WTC11 (cell line): ENCODE results near the gene MRPL23. TPM values are rescaled to one million over a fixed set of nuclear protein-coding genes. Genes with fewer than 3 reads are reported as not detected.

Experiments
- ATAC-seq: fragments of 200-7000 bp; cut with Tn5 transposase; 2 replicates; pipeline ENCODE4 v1.10.0; 2021; ENCODE audit warnings: mild to moderate bottlenecking, moderate library complexity
- CTCF ChIA-PET: fragments of 300-600 bp; sonication (Branson Sonifier 250); formaldehyde crosslinking; loops from one replicate; lab custom pipeline; 2021; ENCODE audit warnings: antibody characterized with exemption; lab: Charles Lee
- POLR2A ChIA-PET: fragments of 350-600 bp; sonication (Branson Sonifier 250); formaldehyde crosslinking; loops from one replicate; lab custom pipeline; 2021; ENCODE audit warnings: antibody characterized with exemption; lab: Charles Lee
- DNase-seq: peaks from one replicate; pipeline ENCODE4 v3.0.0; 2021; ENCODE audit warnings: low spot score
- H3K27ac Mint-ChIP-seq: 2 replicates; pipeline ENCODE4 v1.8.0; 2021; ENCODE audit warnings: mixed read lengths
- H3K27me3 Mint-ChIP-seq: 2 replicates; pipeline ENCODE4 v1.8.0; 2021; ENCODE audit warnings: low read depth, mild to moderate bottlenecking, moderate library complexity, mixed read lengths
- H3K36me3 Mint-ChIP-seq: 2 replicates; pipeline ENCODE4 v1.8.0; 2021; ENCODE audit warnings: mixed read lengths
- H3K4me1 Mint-ChIP-seq: 2 replicates; pipeline ENCODE4 v1.8.0; 2022; ENCODE audit warnings: mixed read lengths
- H3K4me3 Mint-ChIP-seq: 2 replicates; pipeline ENCODE4 v1.8.0; 2021; ENCODE audit warnings: mild to moderate bottlenecking, moderate library complexity, mixed read lengths
- H3K9me3 Mint-ChIP-seq: 2 replicates; pipeline ENCODE4 v1.8.0; 2021; ENCODE audit warnings: mixed read lengths
- CREM ChIP-seq: sonication (generic); formaldehyde crosslinking; IDR thresholded peaks from 2 replicates; pipeline ENCODE4 v1.8.1; 2022; ENCODE audit warnings: mild to moderate bottlenecking, missing genetic modification reagents, moderate library complexity
- ETV6 ChIP-seq: sonication (generic); formaldehyde crosslinking; IDR thresholded peaks from 2 replicates; pipeline ENCODE4 v1.8.1; 2022; ENCODE audit warnings: mild to moderate bottlenecking, missing genetic modification reagents
- IRF2 ChIP-seq: sonication (generic); formaldehyde crosslinking; IDR thresholded peaks from 2 replicates; pipeline ENCODE4 v1.8.0; 2022; ENCODE audit warnings: low read depth, missing genetic modification reagents, borderline replicate concordance
- JAZF1 ChIP-seq: fragments of 250-450 bp; sonication (Bioruptor Pico); IDR thresholded peaks from 2 replicates; pipeline ENCODE4 v1.9.0; 2021; ENCODE audit warnings: moderate library complexity, mild to moderate bottlenecking, inconsistent platforms
- KAT7 ChIP-seq: sonication (generic); formaldehyde crosslinking; IDR thresholded peaks from 2 replicates; pipeline ENCODE4 v1.8.1; 2023; ENCODE audit warnings: missing genetic modification reagents, mild to moderate bottlenecking, borderline replicate concordance
- NR2C2 ChIP-seq: sonication (generic); formaldehyde crosslinking; IDR thresholded peaks from 2 replicates; pipeline ENCODE4 v1.8.0; 2022; ENCODE audit warnings: mild to moderate bottlenecking, missing genetic modification reagents
- SMAD3 ChIP-seq: sonication (generic); formaldehyde crosslinking; IDR thresholded peaks from 2 replicates; pipeline ENCODE4 v1.8.0; 2022; ENCODE audit warnings: missing genetic modification reagents, mild to moderate bottlenecking, borderline replicate concordance
- ZNF423 ChIP-seq: fragments of 250-450 bp; sonication (Bioruptor Pico); IDR thresholded peaks from 2 replicates; pipeline ENCODE4 v2.1.2; 2022; ENCODE audit warnings: mild to moderate bottlenecking, moderate library complexity
- total RNA-seq: library from RNA; stranded (reverse); gene quantifications from 3 replicates; pipeline ENCODE4 v1.2.3, GENCODE V29; 2021
- TF ChIP-seq, protein P1 (sequence below): sonication (generic); formaldehyde crosslinking; IDR thresholded peaks from 2 replicates; pipeline ENCODE4 v1.8.0; 2023; ENCODE audit warnings: mild to moderate bottlenecking, missing genetic modification reagents
- TF ChIP-seq, protein P2 (sequence below): sonication (generic); formaldehyde crosslinking; conservative IDR thresholded peaks from 2 replicates; pipeline ENCODE4 v1.8.1; 2023; ENCODE audit warnings: mild to moderate bottlenecking, low read depth, missing genetic modification reagents, moderate library complexity
- TF ChIP-seq, protein P3 (sequence below): sonication (generic); formaldehyde crosslinking; IDR thresholded peaks from 2 replicates; pipeline ENCODE4 v1.8.0; 2023; ENCODE audit warnings: missing genetic modification reagents, mild to moderate bottlenecking, borderline replicate concordance
- TF ChIP-seq, protein P4 (sequence below): sonication (generic); formaldehyde crosslinking; IDR thresholded peaks from 2 replicates; pipeline ENCODE4 v1.8.1; 2023; ENCODE audit warnings: mild to moderate bottlenecking, moderate library complexity, missing genetic modification reagents

MRPL23 gene
- total RNA-seq, 1 experiment from 2014 or later = 73.0 TPM

DNA sequence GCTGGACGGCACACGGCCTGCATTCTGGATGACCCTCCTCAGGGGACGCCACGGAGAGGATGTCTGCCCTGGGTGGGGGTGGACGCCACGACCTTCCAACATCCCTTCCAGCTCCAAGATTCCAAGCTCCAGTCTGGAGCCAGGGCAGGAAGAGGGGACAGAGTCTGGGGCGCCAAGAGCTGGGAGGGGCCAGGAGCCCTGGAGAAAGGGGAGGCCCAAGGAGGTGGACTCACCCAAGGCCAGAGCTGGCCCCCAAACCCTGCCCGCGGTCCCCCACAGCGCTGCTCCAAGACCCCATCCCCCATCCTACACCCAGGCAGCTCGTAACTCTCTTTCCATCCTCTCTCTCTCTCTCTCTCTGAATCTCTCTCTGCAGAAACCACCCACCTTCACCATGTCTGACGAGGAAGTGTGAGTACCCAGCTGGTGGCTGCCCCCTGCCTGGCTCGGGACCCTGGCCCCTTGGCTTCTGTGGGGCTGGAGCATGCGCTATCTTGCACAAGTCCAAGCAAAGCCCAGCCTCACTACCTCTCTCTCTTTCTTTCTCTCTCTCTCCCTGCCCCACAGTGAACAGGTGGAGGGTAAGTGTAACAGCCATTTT is 24.6 kb upstream of the MRPL23 start:
- ChIA-PET CTCF (interaction anchor here (0.6 to 2.6 kb wide), 8 partner anchors 9 to 283 kb away, joined by 3 to 27 read pairs (median 10); no protein-coding TSS in a partner anchor), POLR2A (no interaction called here)
- Mint-ChIP-seq H3K36me3 (no peaks in the 10 kb centered on the region), H3K27me3 (no peaks in the 10 kb centered on the region; the same call in 1 of the 2 replicates), H3K4me1 (no peaks in the 10 kb centered on the region), H3K4me3 (no peak overlapping the region), H3K9me3 (no peaks in the 10 kb centered on the region), H3K27ac (peak overlapping the region; percentile 79; the same call in 1 of the 2 replicates)
- DNase-seq (no peak), ATAC-seq (no peak)
- TF ChIP-seq, protein P1, sequence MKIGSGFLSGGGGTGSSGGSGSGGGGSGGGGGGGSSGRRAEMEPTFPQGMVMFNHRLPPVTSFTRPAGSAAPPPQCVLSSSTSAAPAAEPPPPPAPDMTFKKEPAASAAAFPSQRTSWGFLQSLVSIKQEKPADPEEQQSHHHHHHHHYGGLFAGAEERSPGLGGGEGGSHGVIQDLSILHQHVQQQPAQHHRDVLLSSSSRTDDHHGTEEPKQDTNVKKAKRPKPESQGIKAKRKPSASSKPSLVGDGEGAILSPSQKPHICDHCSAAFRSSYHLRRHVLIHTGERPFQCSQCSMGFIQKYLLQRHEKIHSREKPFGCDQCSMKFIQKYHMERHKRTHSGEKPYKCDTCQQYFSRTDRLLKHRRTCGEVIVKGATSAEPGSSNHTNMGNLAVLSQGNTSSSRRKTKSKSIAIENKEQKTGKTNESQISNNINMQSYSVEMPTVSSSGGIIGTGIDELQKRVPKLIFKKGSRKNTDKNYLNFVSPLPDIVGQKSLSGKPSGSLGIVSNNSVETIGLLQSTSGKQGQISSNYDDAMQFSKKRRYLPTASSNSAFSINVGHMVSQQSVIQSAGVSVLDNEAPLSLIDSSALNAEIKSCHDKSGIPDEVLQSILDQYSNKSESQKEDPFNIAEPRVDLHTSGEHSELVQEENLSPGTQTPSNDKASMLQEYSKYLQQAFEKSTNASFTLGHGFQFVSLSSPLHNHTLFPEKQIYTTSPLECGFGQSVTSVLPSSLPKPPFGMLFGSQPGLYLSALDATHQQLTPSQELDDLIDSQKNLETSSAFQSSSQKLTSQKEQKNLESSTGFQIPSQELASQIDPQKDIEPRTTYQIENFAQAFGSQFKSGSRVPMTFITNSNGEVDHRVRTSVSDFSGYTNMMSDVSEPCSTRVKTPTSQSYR (CRISPR knock-in tag) = no peak
- TF ChIP-seq NR2C2 (CRISPR knock-in tag) = no peak

DNA sequence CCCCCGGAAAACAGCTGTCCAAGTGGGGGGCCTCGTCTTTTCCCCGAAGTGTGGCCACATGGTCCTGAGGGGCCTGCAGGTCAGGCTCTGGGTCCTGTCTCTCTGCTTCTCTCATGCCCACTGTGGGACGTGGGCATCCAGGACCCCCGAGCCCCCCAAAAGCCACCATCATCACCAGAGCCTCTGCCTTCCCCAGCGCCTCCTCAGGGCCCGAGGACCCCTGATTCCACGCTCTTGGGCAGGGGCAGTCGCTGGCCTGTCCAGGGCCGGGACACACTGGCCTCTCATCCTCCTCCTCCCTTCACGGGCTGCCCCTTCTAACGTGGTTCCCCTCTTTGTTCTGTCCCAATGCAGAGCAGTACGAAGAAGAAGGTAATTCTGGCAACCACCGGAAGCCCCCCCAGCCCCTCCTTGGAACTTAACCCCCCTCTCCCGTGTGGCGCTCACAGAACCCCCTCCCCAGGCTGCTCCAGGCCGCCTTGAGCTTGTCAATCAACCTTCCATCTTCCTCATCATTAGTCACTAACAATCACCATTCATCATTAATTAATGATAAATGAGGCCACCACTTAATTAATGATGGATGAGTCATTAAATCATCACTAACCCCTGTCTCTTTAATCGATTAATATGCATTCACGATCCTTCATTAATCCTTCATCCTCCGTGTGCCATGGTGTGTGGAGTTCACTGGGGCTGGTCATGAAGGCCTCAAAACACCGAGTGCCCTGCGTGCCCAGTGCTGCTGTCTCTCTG is 23.8 kb upstream of the MRPL23 start:
- no peaks in the 10 kb centered on the region for H3K9me3 Mint-ChIP-seq
- H3K27ac Mint-ChIP-seq = no peak overlapping the region
- POLR2A ChIA-PET = no interaction called here
- ATAC-seq (no peak), DNase-seq (no peak)
- no peaks in the 10 kb centered on the region; the same call in 1 of the 2 replicates for H3K27me3 Mint-ChIP-seq
- CTCF ChIA-PET = interaction anchor here (0.6 to 2.6 kb wide), 5 partner anchors 41 to 233 kb away, joined by 3 to 27 read pairs (median 10); no protein-coding TSS in a partner anchor
- H3K4me1 Mint-ChIP-seq = no peaks in the 10 kb centered on the region
- TF ChIP-seq JAZF1 = no peak
- no peak for TF ChIP-seq CREM
- TF ChIP-seq IRF2 (CRISPR knock-in tag) = no peak
- TF ChIP-seq NR2C2 (CRISPR knock-in tag) = no peak
- H3K36me3 Mint-ChIP-seq = no peaks in the 10 kb centered on the region
- no peak overlapping the region for H3K4me3 Mint-ChIP-seq

DNA sequence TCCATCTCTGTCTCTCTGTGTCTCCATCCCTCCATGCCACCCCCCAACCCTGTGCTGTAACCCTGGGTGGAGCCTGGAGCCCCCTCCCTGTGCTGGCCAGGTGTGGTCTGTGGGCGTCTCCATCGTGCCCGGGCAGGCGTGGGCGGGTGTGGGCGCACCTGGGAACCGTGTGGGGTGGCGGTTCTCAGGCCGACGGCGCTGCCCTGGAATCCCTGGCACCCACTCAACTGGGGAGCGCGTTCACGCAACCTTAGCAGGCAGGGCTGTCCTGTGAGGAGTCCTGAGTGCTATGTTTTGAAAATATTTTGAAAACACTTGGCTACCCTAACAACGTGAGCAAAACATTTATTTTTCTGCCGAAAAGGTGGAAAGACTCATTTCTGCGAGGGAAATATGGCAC is 23.0 kb upstream of the MRPL23 start:
- H3K4me3 Mint-ChIP-seq = no peak overlapping the region
- H3K27me3 Mint-ChIP-seq = no peaks in the 10 kb centered on the region; the same call in 1 of the 2 replicates
- H3K36me3 Mint-ChIP-seq = no peaks in the 10 kb centered on the region
- ATAC-seq = no peak
- DNase-seq = no peak
- TF ChIP-seq, protein P2, sequence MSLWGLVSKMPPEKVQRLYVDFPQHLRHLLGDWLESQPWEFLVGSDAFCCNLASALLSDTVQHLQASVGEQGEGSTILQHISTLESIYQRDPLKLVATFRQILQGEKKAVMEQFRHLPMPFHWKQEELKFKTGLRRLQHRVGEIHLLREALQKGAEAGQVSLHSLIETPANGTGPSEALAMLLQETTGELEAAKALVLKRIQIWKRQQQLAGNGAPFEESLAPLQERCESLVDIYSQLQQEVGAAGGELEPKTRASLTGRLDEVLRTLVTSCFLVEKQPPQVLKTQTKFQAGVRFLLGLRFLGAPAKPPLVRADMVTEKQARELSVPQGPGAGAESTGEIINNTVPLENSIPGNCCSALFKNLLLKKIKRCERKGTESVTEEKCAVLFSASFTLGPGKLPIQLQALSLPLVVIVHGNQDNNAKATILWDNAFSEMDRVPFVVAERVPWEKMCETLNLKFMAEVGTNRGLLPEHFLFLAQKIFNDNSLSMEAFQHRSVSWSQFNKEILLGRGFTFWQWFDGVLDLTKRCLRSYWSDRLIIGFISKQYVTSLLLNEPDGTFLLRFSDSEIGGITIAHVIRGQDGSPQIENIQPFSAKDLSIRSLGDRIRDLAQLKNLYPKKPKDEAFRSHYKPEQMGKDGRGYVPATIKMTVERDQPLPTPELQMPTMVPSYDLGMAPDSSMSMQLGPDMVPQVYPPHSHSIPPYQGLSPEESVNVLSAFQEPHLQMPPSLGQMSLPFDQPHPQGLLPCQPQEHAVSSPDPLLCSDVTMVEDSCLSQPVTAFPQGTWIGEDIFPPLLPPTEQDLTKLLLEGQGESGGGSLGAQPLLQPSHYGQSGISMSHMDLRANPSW (CRISPR knock-in tag) = no peak
- TF ChIP-seq SMAD3 (CRISPR knock-in tag) (no peak), ETV6 (no peak), KAT7 (CRISPR knock-in tag) (no peak)
- ChIA-PET CTCF (interaction anchor here (0.7 kb wide), 1 partner anchor 42 kb away, joined by 3 read pairs; no protein-coding TSS in a partner anchor), POLR2A (no interaction called here)
- no peaks in the 10 kb centered on the region for H3K4me1 Mint-ChIP-seq
- H3K9me3 Mint-ChIP-seq = no peaks in the 10 kb centered on the region
- no peak overlapping the region for H3K27ac Mint-ChIP-seq

DNA sequence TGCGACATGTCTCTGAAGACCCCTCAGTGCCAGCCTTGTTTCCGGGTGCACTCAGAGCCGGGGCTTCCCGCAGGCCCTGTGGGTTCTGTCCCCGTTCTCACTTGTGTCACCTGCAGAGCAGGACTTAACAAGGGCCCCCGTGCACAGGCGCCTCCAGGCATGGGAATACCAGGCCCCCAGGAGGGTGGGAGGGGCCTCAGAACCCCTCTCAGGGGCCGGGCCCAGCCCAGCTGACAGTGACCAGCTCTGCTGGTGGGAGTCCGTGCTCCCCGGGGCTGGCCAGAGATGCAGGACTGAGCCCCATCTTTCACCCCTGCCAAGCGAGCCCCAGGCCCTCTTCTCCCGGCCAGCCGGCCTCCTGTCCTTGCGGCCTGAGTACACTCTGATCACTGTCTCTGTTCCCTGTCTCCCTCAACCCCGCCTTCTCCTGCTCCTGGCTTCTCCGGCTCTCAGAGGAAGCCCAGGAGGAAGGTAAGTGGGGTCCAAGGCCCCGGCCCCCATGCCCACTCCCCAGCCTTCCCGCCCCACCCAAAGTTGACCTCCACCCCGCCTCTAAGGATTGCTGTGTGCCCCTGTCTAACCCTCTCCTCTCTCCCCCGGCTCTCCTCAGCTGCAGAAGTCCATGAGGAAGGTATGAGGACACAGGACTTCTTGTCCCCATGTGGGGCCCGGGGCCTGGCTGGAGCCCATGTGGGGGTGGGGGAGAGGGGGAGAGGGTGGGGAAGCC is 22.3 kb upstream of the MRPL23 start:
- no peaks in the 10 kb centered on the region for H3K4me1 Mint-ChIP-seq
- no peaks in the 10 kb centered on the region for H3K36me3 Mint-ChIP-seq
- POLR2A ChIA-PET = no interaction called here
- no peak overlapping the region for H3K4me3 Mint-ChIP-seq
- H3K27me3 Mint-ChIP-seq = no peaks in the 10 kb centered on the region; the same call in 1 of the 2 replicates
- no peaks in the 10 kb centered on the region for H3K9me3 Mint-ChIP-seq
- CTCF ChIA-PET = interaction anchor here (0.6 kb wide), 1 partner anchor 48 kb away, joined by 4 read pairs; no protein-coding TSS in a partner anchor
- ATAC-seq (no peak), DNase-seq (no peak)
- H3K27ac Mint-ChIP-seq = no peak overlapping the region
- no peak for TF ChIP-seq ZNF423 (CRISPR knock-in tag)
- TF ChIP-seq, protein P3, sequence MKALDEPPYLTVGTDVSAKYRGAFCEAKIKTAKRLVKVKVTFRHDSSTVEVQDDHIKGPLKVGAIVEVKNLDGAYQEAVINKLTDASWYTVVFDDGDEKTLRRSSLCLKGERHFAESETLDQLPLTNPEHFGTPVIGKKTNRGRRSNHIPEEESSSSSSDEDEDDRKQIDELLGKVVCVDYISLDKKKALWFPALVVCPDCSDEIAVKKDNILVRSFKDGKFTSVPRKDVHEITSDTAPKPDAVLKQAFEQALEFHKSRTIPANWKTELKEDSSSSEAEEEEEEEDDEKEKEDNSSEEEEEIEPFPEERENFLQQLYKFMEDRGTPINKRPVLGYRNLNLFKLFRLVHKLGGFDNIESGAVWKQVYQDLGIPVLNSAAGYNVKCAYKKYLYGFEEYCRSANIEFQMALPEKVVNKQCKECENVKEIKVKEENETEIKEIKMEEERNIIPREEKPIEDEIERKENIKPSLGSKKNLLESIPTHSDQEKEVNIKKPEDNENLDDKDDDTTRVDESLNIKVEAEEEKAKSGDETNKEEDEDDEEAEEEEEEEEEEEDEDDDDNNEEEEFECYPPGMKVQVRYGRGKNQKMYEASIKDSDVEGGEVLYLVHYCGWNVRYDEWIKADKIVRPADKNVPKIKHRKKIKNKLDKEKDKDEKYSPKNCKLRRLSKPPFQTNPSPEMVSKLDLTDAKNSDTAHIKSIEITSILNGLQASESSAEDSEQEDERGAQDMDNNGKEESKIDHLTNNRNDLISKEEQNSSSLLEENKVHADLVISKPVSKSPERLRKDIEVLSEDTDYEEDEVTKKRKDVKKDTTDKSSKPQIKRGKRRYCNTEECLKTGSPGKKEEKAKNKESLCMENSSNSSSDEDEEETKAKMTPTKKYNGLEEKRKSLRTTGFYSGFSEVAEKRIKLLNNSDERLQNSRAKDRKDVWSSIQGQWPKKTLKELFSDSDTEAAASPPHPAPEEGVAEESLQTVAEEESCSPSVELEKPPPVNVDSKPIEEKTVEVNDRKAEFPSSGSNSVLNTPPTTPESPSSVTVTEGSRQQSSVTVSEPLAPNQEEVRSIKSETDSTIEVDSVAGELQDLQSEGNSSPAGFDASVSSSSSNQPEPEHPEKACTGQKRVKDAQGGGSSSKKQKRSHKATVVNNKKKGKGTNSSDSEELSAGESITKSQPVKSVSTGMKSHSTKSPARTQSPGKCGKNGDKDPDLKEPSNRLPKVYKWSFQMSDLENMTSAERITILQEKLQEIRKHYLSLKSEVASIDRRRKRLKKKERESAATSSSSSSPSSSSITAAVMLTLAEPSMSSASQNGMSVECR (CRISPR knock-in tag) = no peak
- TF ChIP-seq, protein P4, sequence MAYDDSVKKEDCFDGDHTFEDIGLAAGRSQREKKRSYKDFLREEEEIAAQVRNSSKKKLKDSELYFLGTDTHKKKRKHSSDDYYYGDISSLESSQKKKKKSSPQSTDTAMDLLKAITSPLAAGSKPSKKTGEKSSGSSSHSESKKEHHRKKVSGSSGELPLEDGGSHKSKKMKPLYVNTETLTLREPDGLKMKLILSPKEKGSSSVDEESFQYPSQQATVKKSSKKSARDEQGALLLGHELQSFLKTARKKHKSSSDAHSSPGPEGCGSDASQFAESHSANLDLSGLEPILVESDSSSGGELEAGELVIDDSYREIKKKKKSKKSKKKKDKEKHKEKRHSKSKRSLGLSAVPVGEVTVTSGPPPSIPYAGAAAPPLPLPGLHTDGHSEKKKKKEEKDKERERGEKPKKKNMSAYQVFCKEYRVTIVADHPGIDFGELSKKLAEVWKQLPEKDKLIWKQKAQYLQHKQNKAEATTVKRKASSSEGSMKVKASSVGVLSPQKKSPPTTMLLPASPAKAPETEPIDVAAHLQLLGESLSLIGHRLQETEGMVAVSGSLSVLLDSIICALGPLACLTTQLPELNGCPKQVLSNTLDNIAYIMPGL (CRISPR knock-in tag) = no peak
